Measurements from ENCODE around the gene RNASE12.

DNA sequence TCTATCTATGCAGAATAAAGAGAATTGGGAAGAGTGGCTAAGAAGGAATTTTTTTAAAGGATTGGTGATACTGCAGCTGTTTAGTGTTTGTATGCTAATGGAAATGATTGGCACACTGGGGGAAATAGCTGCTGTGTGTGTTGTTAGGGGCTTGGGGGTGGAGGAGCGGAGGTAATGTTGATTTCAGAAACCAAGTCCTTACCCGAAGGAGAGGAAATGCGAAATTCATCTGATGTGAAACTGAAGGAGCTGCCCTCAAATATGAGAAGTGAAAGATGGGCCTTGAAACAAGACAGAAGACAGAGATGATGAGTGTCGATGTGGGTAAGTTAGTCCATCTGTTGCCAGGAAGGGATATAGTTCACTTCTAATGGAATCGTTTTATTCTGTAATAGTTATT lies 21.2 kb upstream of the RNASE12 start:
- TF ChIP-seq, protein P1, sequence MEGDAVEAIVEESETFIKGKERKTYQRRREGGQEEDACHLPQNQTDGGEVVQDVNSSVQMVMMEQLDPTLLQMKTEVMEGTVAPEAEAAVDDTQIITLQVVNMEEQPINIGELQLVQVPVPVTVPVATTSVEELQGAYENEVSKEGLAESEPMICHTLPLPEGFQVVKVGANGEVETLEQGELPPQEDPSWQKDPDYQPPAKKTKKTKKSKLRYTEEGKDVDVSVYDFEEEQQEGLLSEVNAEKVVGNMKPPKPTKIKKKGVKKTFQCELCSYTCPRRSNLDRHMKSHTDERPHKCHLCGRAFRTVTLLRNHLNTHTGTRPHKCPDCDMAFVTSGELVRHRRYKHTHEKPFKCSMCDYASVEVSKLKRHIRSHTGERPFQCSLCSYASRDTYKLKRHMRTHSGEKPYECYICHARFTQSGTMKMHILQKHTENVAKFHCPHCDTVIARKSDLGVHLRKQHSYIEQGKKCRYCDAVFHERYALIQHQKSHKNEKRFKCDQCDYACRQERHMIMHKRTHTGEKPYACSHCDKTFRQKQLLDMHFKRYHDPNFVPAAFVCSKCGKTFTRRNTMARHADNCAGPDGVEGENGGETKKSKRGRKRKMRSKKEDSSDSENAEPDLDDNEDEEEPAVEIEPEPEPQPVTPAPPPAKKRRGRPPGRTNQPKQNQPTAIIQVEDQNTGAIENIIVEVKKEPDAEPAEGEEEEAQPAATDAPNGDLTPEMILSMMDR (IDR thresholded peaks at IDR 0.05), result no peak
- TF ChIP-seq EP300 (IDR thresholded peaks at IDR 0.05) (no peak), POLR2A (IDR thresholded peaks at IDR 0.05) (no peak)

All from stomach (tissue), 4 donors.